OCI-LY1 (cell line): Measurements from ENCODE around the gene PLCG1.

Experiments used
- H2AFZ ChIP-seq: fragments of 200-600 bp; sonication (generic), shearing (Covaris generic); 2 replicates; pipeline ENCODE4 v1.6.0; 2014; ENCODE audit warnings: antibody characterized with exemption, mild to moderate bottlenecking, low read length
- H3F3A ChIP-seq: fragments of 200-600 bp; sonication (generic), shearing (Covaris generic); 2 replicates; pipeline ENCODE4 v1.6.0; 2014; ENCODE audit warnings: mild to moderate bottlenecking, antibody characterized with exemption, low read length, moderate library complexity; ENCODE audit not compliant: insufficient read depth
- H3K27ac ChIP-seq: fragments of 200-600 bp; sonication (generic); 2 replicates; pipeline ENCODE4 v1.5.1; 2014; ENCODE audit warnings: low read length, mixed run types, mild to moderate bottlenecking, low read depth; ENCODE audit not compliant: poor library complexity, severe bottlenecking
- H3K27me3 ChIP-seq: fragments of 200-600 bp; sonication (generic); 2 replicates; pipeline ENCODE4 v1.6.0; 2014; ENCODE audit warnings: antibody characterized with exemption, mild to moderate bottlenecking, low read length, moderate library complexity; ENCODE audit not compliant: insufficient read depth
- H3K36me3 ChIP-seq: fragments of 200-600 bp; sonication (generic); 2 replicates; pipeline ENCODE4 v1.6.1; 2014; ENCODE audit warnings: mild to moderate bottlenecking, antibody characterized with exemption, low read length, moderate library complexity, mixed read lengths; ENCODE audit not compliant: insufficient read depth
- H3K4me1 ChIP-seq: fragments of 200-600 bp; sonication (generic); 2 replicates; pipeline ENCODE4 v1.5.1; 2014; ENCODE audit warnings: mild to moderate bottlenecking, low read length, moderate library complexity; ENCODE audit not compliant: insufficient read depth, severe bottlenecking
- H3K4me2 ChIP-seq: fragments of 200-600 bp; sonication (generic), shearing (Covaris generic); 2 replicates; pipeline ENCODE4 v1.6.1; 2014; ENCODE audit warnings: low read length
- H3K4me3 ChIP-seq: fragments of 200-600 bp; sonication (generic); 2 replicates; pipeline ENCODE4 v1.5.1; 2014; ENCODE audit warnings: low read length, low read depth, mild to moderate bottlenecking, mixed read lengths; ENCODE audit not compliant: poor library complexity, severe bottlenecking
- H3K79me2 ChIP-seq: fragments of 200-600 bp; shearing (Covaris generic); 2 replicates; pipeline ENCODE4 v1.6.1; 2016; ENCODE audit warnings: mixed run types, low read length, mixed read lengths; ENCODE audit not compliant: insufficient read depth
- H3K9ac ChIP-seq: fragments of 200-600 bp; sonication (generic), shearing (Covaris generic); 2 replicates; pipeline ENCODE4 v1.6.1; 2014; ENCODE audit warnings: mild to moderate bottlenecking, low read length, mixed read lengths
- H3K9me2 ChIP-seq: fragments of 200-600 bp; sonication (generic), shearing (Covaris generic); 2 replicates; pipeline ENCODE4 v1.6.1; 2014; ENCODE audit warnings: low read depth, mild to moderate bottlenecking, low read length, mixed read lengths
- H3K9me3 ChIP-seq: fragments of 200-600 bp; shearing (Covaris generic); 2 replicates; pipeline ENCODE4 v1.6.1; 2014; ENCODE audit warnings: low read length, mixed read lengths
- H4K20me1 ChIP-seq: fragments of 200-600 bp; sonication (generic), shearing (Covaris generic); 2 replicates; pipeline ENCODE4 v1.6.0; 2016; ENCODE audit warnings: mild to moderate bottlenecking, low read length; ENCODE audit not compliant: insufficient read depth
- EZH2 ChIP-seq: fragments of 200-600 bp; sonication (generic), shearing (Covaris generic); IDR thresholded peaks from 2 replicates; pipeline ENCODE4 v1.8.0; 2017; ENCODE audit warnings: borderline replicate concordance, mixed run types, mild to moderate bottlenecking, antibody characterized with exemption, low read length, moderate library complexity, mixed read lengths
- TF ChIP-seq, protein P1 (sequence below): fragments of 200-600 bp; sonication (generic), shearing (Covaris generic); IDR thresholded peaks from 2 replicates; pipeline ENCODE4 v1.5.1; 2017; ENCODE audit warnings: mild to moderate bottlenecking, antibody characterized with exemption, low read length, moderate library complexity, mixed read lengths

PLCG1 gene

DNA sequence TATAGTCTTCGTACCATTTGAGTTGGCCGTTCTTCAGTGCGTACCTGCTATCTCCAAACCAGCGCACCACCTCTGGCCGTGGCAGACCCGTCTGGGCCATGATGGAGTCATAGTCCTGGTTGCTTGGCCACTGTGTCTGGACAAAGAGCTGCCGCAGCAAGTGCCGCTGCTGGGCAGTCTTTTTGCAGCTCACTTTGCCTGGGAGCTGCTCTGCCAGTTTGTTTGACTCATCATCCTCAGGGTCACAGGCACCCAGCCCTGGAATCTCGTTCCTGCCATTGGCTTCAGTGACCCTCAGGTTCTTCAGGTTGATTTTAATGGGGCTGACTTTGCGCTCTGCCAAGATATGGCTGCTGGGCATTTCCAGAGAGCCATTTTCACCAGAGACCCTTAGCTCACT is 65.1 kb downstream of the PLCG1 start:
- Histone ChIP-seq H3K4me3 (no peak overlapping the region), H3K4me1 (no peaks in the 10 kb centered on the region), H3K27me3 (no peaks in the 10 kb centered on the region), H3K36me3 (peaks cover 10% of the 10 kb centered on the region), H3K9me3 (peaks cover 6% of the 10 kb centered on the region; the same call in 1 of the 2 replicates), H3K4me2 (no peak overlapping the region), H3F3A (no peaks in the 10 kb centered on the region), H4K20me1 (no peaks in the 10 kb centered on the region), H3K9me2 (no peaks in the 10 kb centered on the region), H3K79me2 (no peaks in the 10 kb centered on the region), H3K9ac (no peak overlapping the region), H3K27ac (no peak overlapping the region), H2AFZ (no peak overlapping the region)
- TF ChIP-seq, protein P1, sequence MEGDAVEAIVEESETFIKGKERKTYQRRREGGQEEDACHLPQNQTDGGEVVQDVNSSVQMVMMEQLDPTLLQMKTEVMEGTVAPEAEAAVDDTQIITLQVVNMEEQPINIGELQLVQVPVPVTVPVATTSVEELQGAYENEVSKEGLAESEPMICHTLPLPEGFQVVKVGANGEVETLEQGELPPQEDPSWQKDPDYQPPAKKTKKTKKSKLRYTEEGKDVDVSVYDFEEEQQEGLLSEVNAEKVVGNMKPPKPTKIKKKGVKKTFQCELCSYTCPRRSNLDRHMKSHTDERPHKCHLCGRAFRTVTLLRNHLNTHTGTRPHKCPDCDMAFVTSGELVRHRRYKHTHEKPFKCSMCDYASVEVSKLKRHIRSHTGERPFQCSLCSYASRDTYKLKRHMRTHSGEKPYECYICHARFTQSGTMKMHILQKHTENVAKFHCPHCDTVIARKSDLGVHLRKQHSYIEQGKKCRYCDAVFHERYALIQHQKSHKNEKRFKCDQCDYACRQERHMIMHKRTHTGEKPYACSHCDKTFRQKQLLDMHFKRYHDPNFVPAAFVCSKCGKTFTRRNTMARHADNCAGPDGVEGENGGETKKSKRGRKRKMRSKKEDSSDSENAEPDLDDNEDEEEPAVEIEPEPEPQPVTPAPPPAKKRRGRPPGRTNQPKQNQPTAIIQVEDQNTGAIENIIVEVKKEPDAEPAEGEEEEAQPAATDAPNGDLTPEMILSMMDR, result no peak
- no peak for TF ChIP-seq EZH2

DNA sequence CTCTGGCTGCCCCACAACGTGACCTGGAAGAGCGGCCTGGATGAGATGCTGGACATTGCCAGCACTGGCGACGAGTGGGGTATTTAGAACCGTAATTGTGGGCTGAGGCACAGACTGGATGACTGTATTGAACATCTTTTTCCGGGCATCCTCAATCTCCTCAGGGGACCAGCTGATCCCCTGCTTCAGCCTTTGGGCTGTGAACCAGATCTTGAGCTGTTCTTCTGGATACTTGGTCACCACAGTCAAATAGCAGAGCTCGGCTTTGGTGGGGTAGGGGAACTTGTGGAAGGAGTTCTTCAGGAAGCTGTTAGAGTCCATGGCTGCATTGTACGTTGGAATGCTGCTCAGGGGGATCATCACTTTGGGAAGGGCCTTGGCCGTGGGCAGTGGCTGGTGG is 66.3 kb downstream of the PLCG1 start:
- Histone ChIP-seq H3K79me2 (no peaks in the 10 kb centered on the region), H3K4me3 (no peak overlapping the region), H3K4me1 (no peaks in the 10 kb centered on the region), H3K27ac (no peak overlapping the region), H3K9me2 (no peaks in the 10 kb centered on the region), H2AFZ (no peak overlapping the region), H3K9me3 (peaks cover 6% of the 10 kb centered on the region; the same call in 1 of the 2 replicates), H3K36me3 (peaks cover 10% of the 10 kb centered on the region), H3K4me2 (no peak overlapping the region), H4K20me1 (no peaks in the 10 kb centered on the region), H3F3A (no peaks in the 10 kb centered on the region), H3K27me3 (no peaks in the 10 kb centered on the region), H3K9ac (no peak overlapping the region)
- no peak for TF ChIP-seq EZH2
- TF ChIP-seq, protein P1, result no peak

DNA sequence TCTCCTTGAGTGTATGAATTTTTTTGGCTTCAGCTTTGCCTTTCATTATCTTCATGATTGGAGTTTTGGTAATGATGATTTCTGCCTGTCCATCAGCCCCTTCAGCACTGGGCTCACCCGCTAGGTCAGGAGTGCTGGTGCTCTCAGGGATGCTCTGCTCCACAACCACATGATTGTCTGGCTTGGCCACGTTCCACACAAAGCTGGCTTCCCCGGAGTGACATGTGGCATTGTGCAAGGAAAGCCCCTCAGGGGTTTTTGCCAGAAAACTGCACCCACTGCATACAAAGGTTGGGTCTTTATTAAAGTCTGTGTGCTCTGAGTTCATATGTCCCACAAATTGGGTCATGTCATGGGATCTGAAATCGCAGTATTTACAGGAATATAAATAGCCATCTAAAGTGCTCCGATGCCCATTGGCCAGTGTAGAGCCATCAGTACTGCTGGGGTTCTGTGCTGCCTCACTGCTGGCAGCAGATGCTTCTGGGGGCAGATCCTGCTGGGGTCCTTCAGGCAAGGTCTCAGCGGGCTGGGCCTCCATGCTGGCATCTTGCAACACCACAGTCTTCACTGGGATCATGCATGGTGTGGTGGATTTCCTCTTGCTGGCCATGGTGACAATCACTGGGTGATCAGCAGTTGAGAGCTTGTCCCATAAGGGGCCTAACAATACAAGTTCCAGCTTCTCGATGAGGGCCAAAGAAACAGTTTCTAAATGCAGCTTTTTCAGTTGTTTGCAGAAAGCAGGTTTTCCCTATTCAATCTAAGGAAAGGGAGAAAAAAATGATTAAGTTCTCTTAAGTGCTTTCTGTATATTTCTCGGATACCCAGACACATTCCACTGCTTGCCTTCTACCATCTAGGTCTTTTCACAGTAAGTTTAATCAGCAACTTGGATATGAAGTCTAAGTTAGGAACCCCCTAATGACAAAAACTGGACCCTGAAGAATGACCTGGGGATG is 67.2 kb downstream of the PLCG1 start:
- Histone ChIP-seq H3K9me3 (no peaks in the 10 kb centered on the region), H3K4me1 (no peaks in the 10 kb centered on the region), H3K79me2 (no peaks in the 10 kb centered on the region), H3K4me2 (no peak overlapping the region), H3K9ac (no peak overlapping the region), H3F3A (no peaks in the 10 kb centered on the region), H2AFZ (no peak overlapping the region), H3K36me3 (peaks cover 10% of the 10 kb centered on the region), H3K27ac (no peak overlapping the region), H3K9me2 (no peaks in the 10 kb centered on the region), H3K27me3 (no peaks in the 10 kb centered on the region), H3K4me3 (no peak overlapping the region), H4K20me1 (no peaks in the 10 kb centered on the region)
- TF ChIP-seq EZH2, result no peak
- TF ChIP-seq, protein P1, result no peak
